ENCODE data around the gene C10orf53. TPM values are rescaled to one million over a fixed set of nuclear protein-coding genes. Genes with fewer than 3 reads are reported as not detected.
"Not testable (repeated sequence)": the region's sequence is repeated elsewhere in the genome, so short reads cannot be mapped to it uniquely, and the experiment has no call there.

Gene C10orf53
- total RNA-seq, 6 experiments from 2014 or later, result not detected

DNA sequence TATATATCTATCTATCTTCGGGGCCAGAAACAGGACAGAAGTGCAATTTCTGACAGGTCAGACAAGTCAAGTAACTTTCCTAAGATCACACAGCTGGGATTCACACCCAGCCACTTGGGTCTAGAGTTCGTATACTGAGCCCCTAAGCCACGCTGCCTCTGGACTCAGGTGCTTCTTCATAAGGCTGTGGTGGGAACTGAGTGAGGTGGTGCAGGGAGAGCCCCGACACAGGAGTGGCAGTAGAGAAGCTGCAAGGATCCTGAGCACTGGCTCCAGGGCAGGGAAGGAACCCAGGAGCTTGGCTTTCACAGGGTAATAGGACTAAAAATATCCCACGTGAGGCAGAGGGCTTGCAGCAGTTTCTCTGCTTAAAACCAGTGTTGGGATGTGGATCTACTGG, 33.8 kb downstream of the C10orf53 start:
- ATAC-seq (no peak), DNase-seq (no peak)
- Histone ChIP-seq H3K27ac (no peak overlapping the region), H3K4me1 (no peaks in the 10 kb centered on the region), H3K4me3 (no peak overlapping the region), H3K9me3 (no peaks in the 10 kb centered on the region), H3K36me3 (no peaks in the 10 kb centered on the region), H3K27me3 (no peaks in the 10 kb centered on the region)
- TF ChIP-seq, protein P1, sequence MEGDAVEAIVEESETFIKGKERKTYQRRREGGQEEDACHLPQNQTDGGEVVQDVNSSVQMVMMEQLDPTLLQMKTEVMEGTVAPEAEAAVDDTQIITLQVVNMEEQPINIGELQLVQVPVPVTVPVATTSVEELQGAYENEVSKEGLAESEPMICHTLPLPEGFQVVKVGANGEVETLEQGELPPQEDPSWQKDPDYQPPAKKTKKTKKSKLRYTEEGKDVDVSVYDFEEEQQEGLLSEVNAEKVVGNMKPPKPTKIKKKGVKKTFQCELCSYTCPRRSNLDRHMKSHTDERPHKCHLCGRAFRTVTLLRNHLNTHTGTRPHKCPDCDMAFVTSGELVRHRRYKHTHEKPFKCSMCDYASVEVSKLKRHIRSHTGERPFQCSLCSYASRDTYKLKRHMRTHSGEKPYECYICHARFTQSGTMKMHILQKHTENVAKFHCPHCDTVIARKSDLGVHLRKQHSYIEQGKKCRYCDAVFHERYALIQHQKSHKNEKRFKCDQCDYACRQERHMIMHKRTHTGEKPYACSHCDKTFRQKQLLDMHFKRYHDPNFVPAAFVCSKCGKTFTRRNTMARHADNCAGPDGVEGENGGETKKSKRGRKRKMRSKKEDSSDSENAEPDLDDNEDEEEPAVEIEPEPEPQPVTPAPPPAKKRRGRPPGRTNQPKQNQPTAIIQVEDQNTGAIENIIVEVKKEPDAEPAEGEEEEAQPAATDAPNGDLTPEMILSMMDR (IDR thresholded peaks at IDR 0.05), result no peak
- no peak for TF ChIP-seq POLR2A (IDR thresholded peaks at IDR 0.05)
- intact Hi-C loops (cut with DNase I), result no loop called here
- 94% methylated on average over 3 of the region's 5 CpGs for WGBS (ENCODE audit: insufficient coverage, low coverage, low lambda C conversion rate, missing lambda C conversion rate)

DNA sequence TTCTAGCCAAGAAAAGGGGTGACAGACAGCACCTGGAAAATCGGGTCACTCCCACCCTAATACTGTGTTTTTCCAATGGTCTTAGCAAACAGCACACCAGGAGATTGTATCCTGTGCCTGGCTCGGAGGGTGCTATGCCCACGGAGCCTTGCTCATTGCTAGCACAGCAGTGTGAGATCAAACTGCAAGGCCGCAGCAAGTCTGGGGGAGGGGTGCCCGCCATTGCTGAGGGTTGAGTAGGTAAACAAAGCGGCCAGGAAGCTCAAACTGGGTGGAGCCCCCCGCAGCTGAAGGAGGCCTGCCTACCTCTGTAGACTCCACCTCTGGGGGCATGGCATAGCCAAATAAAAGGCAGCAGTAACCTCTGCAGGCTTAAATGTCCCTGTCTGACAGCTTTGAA, 35.7 kb downstream of the C10orf53 start:
- no CpG with 5 or more reads among the region's 7 CpGs for WGBS (ENCODE audit: insufficient coverage, low coverage, low lambda C conversion rate, missing lambda C conversion rate)
- H3K27ac ChIP-seq; H3K27me3 ChIP-seq; H3K4me3 ChIP-seq; DNase-seq; H3K9me3 ChIP-seq; intact Hi-C loops (cut with DNase I); H3K36me3 ChIP-seq; H3K4me1 ChIP-seq; ATAC-seq: not testable (repeated sequence)

DNA sequence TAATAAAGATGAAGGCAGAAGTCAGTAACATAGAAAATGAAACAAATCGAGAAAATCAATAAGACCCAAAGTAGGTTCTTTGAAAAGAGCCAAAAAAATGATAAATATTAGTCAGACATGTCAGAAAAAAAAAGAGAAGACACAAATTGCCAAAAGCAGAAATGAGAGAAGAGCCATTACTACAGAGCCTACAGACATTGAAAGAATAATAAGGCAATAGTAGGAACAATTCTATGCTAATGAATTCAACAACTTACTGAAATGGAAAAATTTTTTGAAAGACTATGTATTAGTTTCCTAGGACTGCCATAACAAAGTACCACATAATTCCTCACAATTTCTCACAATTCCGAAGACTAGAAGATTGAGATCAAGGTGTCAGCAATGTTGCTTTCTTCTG, 47.1 kb downstream of the C10orf53 start:
- H3K4me1 ChIP-seq, result no peaks in the 10 kb centered on the region
- 74% methylated on average over 2 of the region's 2 CpGs for WGBS (ENCODE audit: insufficient coverage, low coverage, low lambda C conversion rate, missing lambda C conversion rate)
- no peaks in the 10 kb centered on the region for H3K27me3 ChIP-seq
- H3K36me3 ChIP-seq, result no peaks in the 10 kb centered on the region
- no peak overlapping the region for H3K4me3 ChIP-seq
- no peak overlapping the region for H3K27ac ChIP-seq
- DNase-seq (no peak), ATAC-seq (no peak)
- intact Hi-C loops (cut with DNase I), result no loop called here
- TF ChIP-seq, protein P1 (IDR thresholded peaks at IDR 0.05), result no peak
- no peak for TF ChIP-seq POLR2A (IDR thresholded peaks at IDR 0.05)
- H3K9me3 ChIP-seq, result no peaks in the 10 kb centered on the region

DNA sequence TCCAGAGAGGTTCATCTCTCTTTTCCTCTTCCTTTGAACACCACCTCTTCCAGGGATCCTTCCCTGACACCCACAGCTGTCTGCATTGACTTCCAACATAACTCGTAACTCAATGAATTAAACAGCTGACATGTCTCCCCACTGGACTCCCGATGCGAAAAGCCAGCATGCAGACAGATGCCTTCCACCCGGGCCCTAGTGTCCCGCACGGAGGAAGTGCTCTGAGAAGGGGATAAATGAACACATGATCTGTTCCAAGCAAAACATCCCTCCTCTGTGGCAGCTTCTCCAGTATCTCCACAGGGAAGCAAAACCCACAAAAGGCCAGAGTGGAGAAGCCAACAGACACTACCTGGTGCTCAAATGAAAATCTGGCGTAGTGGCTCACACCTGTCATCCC, 54.4 kb downstream of the C10orf53 start:
- Histone ChIP-seq H3K4me3 (no peak overlapping the region), H3K4me1 (no peaks in the 10 kb centered on the region), H3K9me3 (no peaks in the 10 kb centered on the region), H3K36me3 (peaks cover 0 to 29% (median 6%) of the 10 kb centered on the region in 4 donors), H3K27ac (no peak overlapping the region), H3K27me3 (no peaks in the 10 kb centered on the region)
- ATAC-seq (no peak), DNase-seq (no peak)
- TF ChIP-seq, protein P1 (IDR thresholded peaks at IDR 0.05), result no peak
- no peak for TF ChIP-seq POLR2A (IDR thresholded peaks at IDR 0.05)
- intact Hi-C loops (cut with DNase I), result no loop called here
- 85% methylated on average over 6 of the region's 7 CpGs for WGBS (ENCODE audit: insufficient coverage, low coverage, low lambda C conversion rate, missing lambda C conversion rate)

DNA sequence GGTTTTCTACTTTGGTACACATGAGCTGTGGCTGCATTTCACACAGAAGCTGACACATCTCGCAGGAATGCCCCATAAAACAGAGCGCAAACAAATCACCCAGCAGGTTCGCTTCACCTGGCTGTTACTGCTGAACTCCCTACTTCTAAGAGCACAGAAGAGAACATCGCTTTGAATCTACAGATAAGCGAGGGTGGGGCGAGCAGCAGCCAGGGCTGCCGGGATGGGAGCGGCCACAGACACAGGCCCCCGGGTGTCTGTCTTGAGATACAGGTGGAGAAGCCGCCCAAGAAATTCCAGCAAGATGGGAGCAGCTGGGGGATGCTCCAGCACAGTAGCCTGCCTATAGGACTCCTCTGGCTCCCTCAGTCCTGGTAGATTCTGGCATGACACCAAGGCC, 55.2 kb downstream of the C10orf53 start:
- H3K27me3 ChIP-seq, result no peaks in the 10 kb centered on the region
- H3K36me3 ChIP-seq, result peaks cover 0 to 29% (median 6%) of the 10 kb centered on the region in 4 donors
- DNase-seq, result peak in 1 of 3 donors; percentile 37
- intact Hi-C loops (cut with DNase I), result no loop called here
- no peak overlapping the region for H3K4me3 ChIP-seq
- no peaks in the 10 kb centered on the region for H3K9me3 ChIP-seq
- WGBS (ENCODE audit: insufficient coverage, low coverage, low lambda C conversion rate, missing lambda C conversion rate), result 78% methylated on average over 9 of the region's 10 CpGs
- no peak for ATAC-seq
- no peaks in the 10 kb centered on the region for H3K4me1 ChIP-seq
- TF ChIP-seq POLR2A (IDR thresholded peaks at IDR 0.05), result no peak
- TF ChIP-seq, protein P1 (IDR thresholded peaks at IDR 0.05), result no peak
- H3K27ac ChIP-seq, result no peak overlapping the region

All from right lobe of liver (tissue), 6 donors.